B cell (primary cell): Measurements from ENCODE around the gene AHDC1. TPM values are rescaled to one million over a fixed set of nuclear protein-coding genes. Genes with fewer than 3 reads are reported as not detected.

Experiments used
- ATAC-seq: fragments of 200-7000 bp; cut with Tn5 transposase; one replicate; pipeline ENCODE4 v1.10.0; 2021; ENCODE audit warnings: low read depth, mild to moderate bottlenecking, moderate number of reproducible peaks, moderate library complexity
- CTCF ChIA-PET: fragments of 350-600 bp; sonication (Branson Sonifier 250); formaldehyde crosslinking; loops from one replicate; lab custom pipeline; 2021; ENCODE audit warnings: antibody characterized with exemption, inconsistent platforms; lab: Charles Lee
- POLR2A ChIA-PET: fragments of 350-600 bp; sonication (Branson Sonifier 250); formaldehyde crosslinking; loops from one replicate; lab custom pipeline; 2021; ENCODE audit warnings: antibody characterized with exemption; lab: Charles Lee
- DNase-seq: peaks from one replicate; pipeline ENCODE4 v3.0.0; 2013
- H2AFZ ChIP-seq: 2 replicates; pipeline ENCODE4 v1.6.1; 2012; ENCODE audit warnings: mild to moderate bottlenecking, low read depth, low read length; ENCODE audit not compliant: insufficient read depth, poor library complexity, severe bottlenecking
- H3K27ac ChIP-seq, 2 donors: 1 replicate in 1 of 2; 2 replicates in 1 of 2; pipeline ENCODE4 v1.5.1; 2012 to 2013; ENCODE audit warnings: low read length in 2 of 2, mild to moderate bottlenecking in 2 of 2, moderate library complexity in 1 of 2
- H3K27me3 ChIP-seq, 4 experiments: fragments of 200-600 bp in 1 of 4; sonication (generic) in 1 of 4; replicated peaks in 1 of 4; 1 replicate in 2 of 4; 2 replicates in 2 of 4; pipeline versions ENCODE4 v1.6.1 to v1.7.0; 2013 to 2016; ENCODE audit warnings: low read length in 3 of 4, mild to moderate bottlenecking in 2 of 4, mixed read lengths in 1 of 4, moderate library complexity in 1 of 4; ENCODE audit not compliant: insufficient read depth in 4 of 4, control insufficient read depth in 3 of 4; ENCODE audit errors: control extremely low read depth in 1 of 4
- H3K36me3 ChIP-seq, 2 experiments: replicated peaks in 1 of 2; 1 replicate in 1 of 2; 2 replicates in 1 of 2; pipeline versions ENCODE4 v1.6.1 to v1.7.1; 2013; ENCODE audit warnings: low read length in 1 of 2; ENCODE audit not compliant: insufficient read depth in 2 of 2, control insufficient read depth in 1 of 2; ENCODE audit errors: control extremely low read depth in 1 of 2, extremely low read depth in 1 of 2
- H3K4me1 ChIP-seq, 2 donors: fragments of 200-600 bp in 1 of 2; sonication (generic) in 1 of 2; 1 replicate in 1 of 2; 2 replicates in 1 of 2; pipeline versions ENCODE4 v1.5.1 to v1.6.1; 2013 to 2017; ENCODE audit warnings: low read length in 2 of 2; ENCODE audit not compliant: control insufficient read depth in 2 of 2, insufficient read depth in 2 of 2
- H3K4me2 ChIP-seq: replicated peaks from 2 replicates; pipeline ENCODE3; 2012; ENCODE audit warnings: mild to moderate bottlenecking, low read depth, low read length; ENCODE audit not compliant: poor library complexity, severe bottlenecking
- H3K4me3 ChIP-seq, 5 experiments: fragments of 200-600 bp in 1 of 5; sonication (generic) in 1 of 5; 1 replicate in 3 of 5; 2 replicates in 2 of 5; pipeline versions ENCODE4 v1.5.1 to v1.7.0; 2011 to 2016; ENCODE audit warnings: low read length in 4 of 5, mild to moderate bottlenecking in 4 of 5, low read depth in 2 of 5, control low read depth in 1 of 5, moderate library complexity in 1 of 5; ENCODE audit not compliant: insufficient read depth in 1 of 5; ENCODE audit errors: control extremely low read depth in 1 of 5, extremely low read depth in 1 of 5
- H3K79me2 ChIP-seq: fragments of 200-600 bp; sonication (generic); one replicate; pipeline ENCODE4 v1.6.0; 2016; ENCODE audit warnings: low read length; ENCODE audit not compliant: control insufficient read depth, insufficient read depth
- H3K9ac ChIP-seq: fragments of 200-600 bp; sonication (generic); 2 replicates; pipeline ENCODE4 v1.6.1; 2017; ENCODE audit warnings: mild to moderate bottlenecking, low read length, moderate library complexity
- H3K9me3 ChIP-seq, 3 donors: one replicate each; pipeline versions ENCODE4 v1.6.1 to v1.7.1; 2013; ENCODE audit warnings: low read length in 2 of 3; ENCODE audit not compliant: control insufficient read depth in 2 of 3, insufficient read depth in 1 of 3; ENCODE audit errors: control extremely low read depth in 1 of 3
- H4K20me1 ChIP-seq: 2 replicates; pipeline ENCODE4 v1.6.0; 2012; ENCODE audit warnings: mild to moderate bottlenecking, low read length; ENCODE audit not compliant: insufficient read depth, control insufficient read depth, poor library complexity, severe bottlenecking
- H3K27ac Mint-ChIP-seq: one replicate; pipeline ENCODE4 v1.8.0; 2021; ENCODE audit warnings: mixed read lengths
- H3K27me3 Mint-ChIP-seq: one replicate; pipeline ENCODE4 v1.8.0; 2021; ENCODE audit warnings: mixed read lengths
- H3K4me1 Mint-ChIP-seq: one replicate; pipeline ENCODE4 v1.8.0; 2021; ENCODE audit warnings: mixed read lengths
- H3K4me3 Mint-ChIP-seq: one replicate; pipeline ENCODE4 v1.8.0; 2021; ENCODE audit warnings: mixed read lengths
- H3K9me3 Mint-ChIP-seq: one replicate; pipeline ENCODE4 v1.8.0; 2022; ENCODE audit warnings: mixed read lengths; ENCODE audit not compliant: insufficient read depth
- CTCF ChIP-seq: fragments of 200-600 bp; IDR thresholded peaks from one replicate; pipeline ENCODE4 v1.8.0; 2022; ENCODE audit warnings: antibody characterized with exemption, mild to moderate bottlenecking
- EZH2 ChIP-seq: IDR thresholded peaks from 2 replicates; pipeline ENCODE4 v1.6.1; 2012; ENCODE audit warnings: borderline replicate concordance, low read depth, mild to moderate bottlenecking, moderate library complexity, low read length; ENCODE audit not compliant: insufficient read depth, poor library complexity, severe bottlenecking
- WGBS: methylation state at CpG from one replicate; pipeline ENCODE4 v1.1.5; 2013; ENCODE audit warnings: missing lambda C conversion rate; ENCODE audit not compliant: insufficient coverage; 5-methylcytosine and 5-hydroxymethylcytosine counted together
- intact Hi-C: fragments of 100-400 bp; cut with micrococcal nuclease; formaldehyde crosslinking; loops from one replicate; pipeline ENCODE4 v1.10.0; 2022
- polyA plus RNA-seq: library from polyadenylated mRNA; depleted of rRNA; stranded (reverse); fragments of >200 nt; gene quantifications from 2 replicates; pipeline ENCODE4 v1.2.3, GENCODE V29; 2012
- total RNA-seq, 2 donors: library from RNA; stranded (reverse); fragments of 120-200 nt in 1 of 2; gene quantifications; 1 replicate in 1 of 2; 2 replicates in 1 of 2; pipeline versions ENCODE4 v1.2.3 to v1.2.4, GENCODE V29; 2013 to 2022

The AHDC1 gene
- total and polyA plus RNA-seq, 2 donors (not counting 1 experiment from before 2014, with no cell fraction given), result 6.2 to 32.0 TPM

GRCh38 chr1:27562534-27563340 is 41.2 kb downstream of the AHDC1 start:
- Mint-ChIP-seq H3K9me3 (no peaks in the 10 kb centered on the region), H3K4me3 (no peak overlapping the region), H3K4me1 (peaks cover 36% of the 10 kb centered on the region), H3K27ac (peak overlapping the region; percentile 37), H3K27me3 (no peaks in the 10 kb centered on the region)
- peaks cover 66% of the 10 kb centered on the region for H3K79me2 ChIP-seq
- ChIA-PET CTCF (interaction anchor here (1.0 to 1.8 kb wide), 2 partner anchors 13 to 44 kb away, joined by 4 to 7 read pairs; no protein-coding TSS in a partner anchor), POLR2A (no interaction called here)
- no peak for DNase-seq
- no peak for TF ChIP-seq EZH2
- TF ChIP-seq CTCF, result no peak
- 60% methylated on average over 17 of the region's 18 CpGs for WGBS
- no peak overlapping the region for H2AFZ ChIP-seq
- peaks cover 37% of the 10 kb centered on the region for H4K20me1 ChIP-seq
- ATAC-seq, result no peak
- no peak overlapping the region for H3K4me2 ChIP-seq
- peaks cover 16 to 26% of the 10 kb centered on the region in 2 donors for H3K4me1 ChIP-seq
- H3K9me3 ChIP-seq, result no peaks in the 10 kb centered on the region
- intact Hi-C loops, result no loop called here
- no peaks in the 10 kb centered on the region for H3K36me3 ChIP-seq
- H3K4me3 ChIP-seq, result no peak overlapping the region
- H3K9ac ChIP-seq, result no peak overlapping the region
- no peaks in the 10 kb centered on the region for H3K27me3 ChIP-seq
- H3K27ac ChIP-seq, result no peak overlapping the region

GRCh38 chr1:27562021-27562420 is 41.9 kb downstream of the AHDC1 start:
- Histone ChIP-seq H3K4me1 (peaks cover 14 to 25% of the 10 kb centered on the region in 2 donors), H3K4me3 (no peak overlapping the region), H3K27ac (no peak overlapping the region), H3K4me2 (no peak overlapping the region), H3K36me3 (no peaks in the 10 kb centered on the region), H4K20me1 (peaks cover 30% of the 10 kb centered on the region), H2AFZ (no peak overlapping the region), H3K27me3 (no peaks in the 10 kb centered on the region), H3K9ac (no peak overlapping the region), H3K9me3 (no peaks in the 10 kb centered on the region), H3K79me2 (peaks cover 63% of the 10 kb centered on the region)
- 95% methylated on average over 19 of the region's 20 CpGs for WGBS
- POLR2A ChIA-PET, result no interaction called here
- peaks cover 38% of the 10 kb centered on the region for H3K4me1 Mint-ChIP-seq
- H3K27ac Mint-ChIP-seq, result no peak overlapping the region
- ATAC-seq, result no peak
- H3K4me3 Mint-ChIP-seq, result no peak overlapping the region
- TF ChIP-seq CTCF, result no peak
- TF ChIP-seq EZH2, result no peak
- intact Hi-C loops, result no loop called here
- no peaks in the 10 kb centered on the region for H3K27me3 Mint-ChIP-seq
- CTCF ChIA-PET, result interaction anchor here (0.7 kb wide), 1 partner anchor 9 kb away, joined by 3 read pairs; no protein-coding TSS in a partner anchor
- H3K9me3 Mint-ChIP-seq, result no peaks in the 10 kb centered on the region
- no peak for DNase-seq
